ENCODE results near the gene OTOP3.

GRCh38 chr17:74925242-74925641 is 10.5 kb upstream of the OTOP3 start:
- TF ChIP-seq CTCF (IDR thresholded peaks at IDR 0.05) = no peak
- no peak for TF ChIP-seq POLR2A (IDR thresholded peaks at IDR 0.05)

All from esophagus squamous epithelium (tissue), 4 donors.